ENCODE data around the gene KIF26B.

GRCh38 chr1:245255783-245256182 lies 101.0 kb downstream of the KIF26B start:
- no peak for TF ChIP-seq CTCF (IDR thresholded peaks at IDR 0.05)
- TF ChIP-seq POLR2A (IDR thresholded peaks at IDR 0.05) = no peak
